Endothelial cell (in vitro differentiated cells): ENCODE results near the gene TMEM184C. TPM values are rescaled to one million over a fixed set of nuclear protein-coding genes. Genes with fewer than 3 reads are reported as not detected.

Experiments
- DNase-seq: peaks from one replicate; pipeline ENCODE4 v3.0.0; 2021; ENCODE audit warnings: low spot score
- H3K27ac Mint-ChIP-seq: one replicate; pipeline ENCODE4 v1.8.0; 2021; ENCODE audit warnings: mixed read lengths, inconsistent platforms; ENCODE audit not compliant: unreplicated experiment
- H3K27me3 Mint-ChIP-seq: one replicate; pipeline ENCODE4 v1.8.0; 2021; ENCODE audit warnings: mild to moderate bottlenecking, moderate library complexity, mixed read lengths, inconsistent platforms; ENCODE audit not compliant: unreplicated experiment
- H3K36me3 Mint-ChIP-seq: one replicate; pipeline ENCODE4 v1.8.0; 2021; ENCODE audit warnings: mild to moderate bottlenecking, low read depth, mixed read lengths, inconsistent platforms; ENCODE audit not compliant: unreplicated experiment
- H3K4me1 Mint-ChIP-seq: one replicate; pipeline ENCODE4 v1.8.0; 2021; ENCODE audit warnings: mild to moderate bottlenecking, mixed read lengths, inconsistent platforms; ENCODE audit not compliant: unreplicated experiment
- H3K4me3 Mint-ChIP-seq: one replicate; pipeline ENCODE4 v1.8.0; 2021; ENCODE audit warnings: mild to moderate bottlenecking, mixed read lengths, inconsistent platforms; ENCODE audit not compliant: unreplicated experiment
- H3K9me3 Mint-ChIP-seq: one replicate; pipeline ENCODE4 v1.8.0; 2021; ENCODE audit warnings: mixed read lengths, inconsistent platforms; ENCODE audit not compliant: unreplicated experiment
- total RNA-seq: library from RNA; stranded (reverse); fragmentation: NEBNext Ultra II Directional; extraction: Animal tissue kit (Norgen Biotek cat#: 25700); gene quantifications from one replicate; pipeline ENCODE4 v1.2.1, GENCODE V29; 2021; ENCODE audit not compliant: unreplicated experiment
- TF ChIP-seq, protein P1 (sequence below): fragments of 200-600 bp; sonication (generic); IDR thresholded peaks from one replicate; pipeline ENCODE4 v1.5.0; 2021; ENCODE audit warnings: antibody characterized with exemption; ENCODE audit not compliant: unreplicated experiment

The TMEM184C gene
- total RNA-seq, 1 donor from 2014 or later = 26.2 TPM

DNA sequence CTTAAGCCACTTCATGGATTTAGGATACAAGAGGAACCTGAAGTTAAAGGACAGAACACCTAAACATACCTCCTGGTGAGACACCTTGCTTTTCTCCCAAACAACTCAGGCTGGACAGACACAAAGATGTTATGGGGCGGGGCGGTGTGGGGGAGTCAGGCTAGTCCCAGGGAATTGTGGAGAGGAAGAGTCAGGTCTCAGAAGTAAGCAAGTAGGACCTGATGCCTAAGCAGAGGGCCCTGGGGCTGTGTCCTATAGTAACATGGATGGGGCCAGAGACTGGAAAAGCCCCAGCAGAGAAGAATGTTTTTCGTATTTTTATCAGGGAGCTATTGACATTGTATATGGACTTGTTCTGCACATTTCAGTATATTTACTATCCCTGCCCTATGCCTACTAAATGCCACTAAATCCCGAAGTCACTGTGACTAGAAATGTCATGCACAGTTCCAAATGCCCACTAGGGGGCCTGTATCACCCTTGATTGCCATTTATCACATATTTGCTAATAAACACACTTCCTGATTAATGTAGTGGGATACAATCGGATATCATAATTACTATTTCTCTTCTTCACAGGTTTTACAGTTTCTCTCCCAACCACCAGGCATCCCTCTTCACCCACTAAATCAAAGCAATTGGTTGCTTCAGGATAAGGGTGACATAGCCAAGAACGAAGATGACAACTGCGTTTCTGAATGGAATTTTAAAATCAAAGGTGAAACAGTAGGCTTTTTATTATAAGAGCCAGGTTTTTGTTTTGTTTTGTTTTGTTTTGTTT is 90.9 kb downstream of the TMEM184C start:
- TF ChIP-seq, protein P1, sequence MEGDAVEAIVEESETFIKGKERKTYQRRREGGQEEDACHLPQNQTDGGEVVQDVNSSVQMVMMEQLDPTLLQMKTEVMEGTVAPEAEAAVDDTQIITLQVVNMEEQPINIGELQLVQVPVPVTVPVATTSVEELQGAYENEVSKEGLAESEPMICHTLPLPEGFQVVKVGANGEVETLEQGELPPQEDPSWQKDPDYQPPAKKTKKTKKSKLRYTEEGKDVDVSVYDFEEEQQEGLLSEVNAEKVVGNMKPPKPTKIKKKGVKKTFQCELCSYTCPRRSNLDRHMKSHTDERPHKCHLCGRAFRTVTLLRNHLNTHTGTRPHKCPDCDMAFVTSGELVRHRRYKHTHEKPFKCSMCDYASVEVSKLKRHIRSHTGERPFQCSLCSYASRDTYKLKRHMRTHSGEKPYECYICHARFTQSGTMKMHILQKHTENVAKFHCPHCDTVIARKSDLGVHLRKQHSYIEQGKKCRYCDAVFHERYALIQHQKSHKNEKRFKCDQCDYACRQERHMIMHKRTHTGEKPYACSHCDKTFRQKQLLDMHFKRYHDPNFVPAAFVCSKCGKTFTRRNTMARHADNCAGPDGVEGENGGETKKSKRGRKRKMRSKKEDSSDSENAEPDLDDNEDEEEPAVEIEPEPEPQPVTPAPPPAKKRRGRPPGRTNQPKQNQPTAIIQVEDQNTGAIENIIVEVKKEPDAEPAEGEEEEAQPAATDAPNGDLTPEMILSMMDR = peak; percentile 91
- DNase-seq = peak; percentile 35
- H3K9me3 Mint-ChIP-seq = no peaks in the 10 kb centered on the region
- H3K36me3 Mint-ChIP-seq = no peaks in the 10 kb centered on the region
- no peak overlapping the region for H3K27ac Mint-ChIP-seq
- no peaks in the 10 kb centered on the region for H3K4me1 Mint-ChIP-seq
- H3K4me3 Mint-ChIP-seq = no peak overlapping the region
- H3K27me3 Mint-ChIP-seq = no peaks in the 10 kb centered on the region

- no peaks in the 10 kb centered on the region for H3K27me3 Mint-ChIP-seq
- H3K9me3 Mint-ChIP-seq = no peaks in the 10 kb centered on the region
- H3K4me3 Mint-ChIP-seq = no peak overlapping the region
- TF ChIP-seq, protein P1 = no peak
- no peaks in the 10 kb centered on the region for H3K36me3 Mint-ChIP-seq
- DNase-seq = no peak
- no peak overlapping the region for H3K27ac Mint-ChIP-seq
- H3K4me1 Mint-ChIP-seq = no peaks in the 10 kb centered on the region
These were observed 92.8 kb downstream of the TMEM184C start for GRCh38 chr4:147709999-147710398.

DNA sequence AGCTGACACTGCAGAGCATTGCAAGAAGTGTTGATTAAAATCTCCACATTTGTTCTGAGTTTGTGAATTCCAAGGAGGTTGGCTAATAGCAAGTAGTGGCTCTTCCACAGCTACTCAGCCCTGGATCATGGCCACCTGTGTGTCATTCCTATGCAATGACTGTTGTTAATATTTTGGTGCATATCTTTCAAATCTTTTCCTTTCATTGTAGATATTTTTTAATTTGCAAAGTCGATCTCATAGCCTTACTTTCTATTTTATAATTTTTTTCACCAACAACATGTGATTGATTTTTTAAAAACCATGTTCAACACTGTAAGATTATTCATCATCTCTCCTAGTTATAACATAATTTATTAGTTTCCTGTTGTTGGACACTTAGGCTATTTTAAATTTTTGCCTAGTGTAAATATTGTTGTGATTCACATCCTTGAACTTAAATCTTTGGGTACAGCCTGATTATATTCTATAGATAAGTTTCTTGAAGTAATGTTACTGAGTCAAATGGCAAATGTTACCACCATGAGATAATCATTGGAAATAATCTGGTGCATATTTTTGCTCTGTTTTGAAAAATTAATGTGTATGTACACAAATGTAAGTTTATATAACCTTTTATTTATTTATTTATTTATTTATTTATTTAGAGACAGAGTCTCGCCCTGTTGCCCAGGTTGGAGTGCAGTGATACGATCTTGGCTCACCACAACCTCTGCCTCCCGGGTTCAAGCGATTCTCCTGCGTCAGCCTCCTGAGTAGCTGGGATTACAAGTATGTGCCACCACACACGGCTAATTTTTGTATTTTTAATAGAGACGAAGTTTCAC is 97.6 kb downstream of the TMEM184C start:
- Mint-ChIP-seq H3K9me3 (no peaks in the 10 kb centered on the region), H3K4me1 (no peaks in the 10 kb centered on the region), H3K27ac (no peak overlapping the region), H3K4me3 (no peak overlapping the region), H3K27me3 (no peaks in the 10 kb centered on the region), H3K36me3 (no peaks in the 10 kb centered on the region)
- TF ChIP-seq, protein P1 = no peak
- DNase-seq = no peak

DNA sequence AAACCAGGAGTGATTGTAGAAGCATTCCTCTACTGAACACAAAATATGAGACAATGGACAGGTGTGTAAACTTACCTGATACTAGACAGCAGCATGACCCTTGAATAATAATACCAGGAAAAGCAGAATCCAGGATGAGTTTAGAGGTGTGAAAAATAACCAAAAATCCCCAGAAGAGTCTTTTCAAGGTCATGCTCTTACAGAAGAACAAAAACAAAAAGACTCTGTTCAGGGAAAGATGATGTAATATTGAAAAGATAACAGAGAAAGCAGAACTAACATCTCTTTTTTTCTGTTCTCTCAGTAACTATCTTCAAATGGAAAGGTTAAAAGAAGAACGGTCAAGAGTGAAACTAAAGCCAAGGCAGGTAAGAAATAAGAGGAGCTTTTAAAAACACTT is 100.7 kb downstream of the TMEM184C start:
- Mint-ChIP-seq H3K27ac (no peak overlapping the region), H3K36me3 (no peaks in the 10 kb centered on the region), H3K9me3 (no peaks in the 10 kb centered on the region), H3K27me3 (no peaks in the 10 kb centered on the region), H3K4me1 (no peaks in the 10 kb centered on the region), H3K4me3 (no peak overlapping the region)
- TF ChIP-seq, protein P1 = no peak
- DNase-seq = no peak

Other genes with a start within 250 kb of the TMEM184C start
- gene EDNRA, start 136.3 kb upstream of the TMEM184C start, total RNA-seq = 0.23 TPM
- gene PRMT9, start 66.8 kb downstream of the TMEM184C start, total RNA-seq = 8.3 TPM
- 4.6 TPM for gene ARHGAP10, start 114.7 kb downstream of the TMEM184C start, total RNA-seq